GM12878 (cell line): ENCODE results near the gene HSPB7. TPM values are rescaled to one million over a fixed set of nuclear protein-coding genes. Genes with fewer than 3 reads are reported as not detected.

ENCODE experiments used
- BCL11A ChIP-seq: IDR thresholded peaks from 2 replicates; pipeline ENCODE4 v1.6.1; 2011; ENCODE audit warnings: low read depth, low read length
- BCLAF1 ChIP-seq: fragments of 450-650 bp; IDR thresholded peaks from 2 replicates; pipeline ENCODE4 v1.6.1; 2017; ENCODE audit warnings: antibody characterized with exemption, mild to moderate bottlenecking, moderate library complexity
- BRCA1 ChIP-seq: IDR thresholded peaks from 2 replicates; pipeline ENCODE4 v1.6.1; 2011; ENCODE audit warnings: low read depth, low read length, improper control_type of control experiment
- CBFB ChIP-seq: IDR thresholded peaks from 2 replicates; pipeline ENCODE4 v1.6.1; 2016; ENCODE audit warnings: antibody characterized with exemption, low read depth
- CREM ChIP-seq: IDR thresholded peaks from 2 replicates; pipeline ENCODE4 v1.6.1; 2014; ENCODE audit warnings: antibody characterized with exemption, low read depth
- EGR1 ChIP-seq, 2 experiments: IDR thresholded peaks; 1 replicate in 1 of 2; 2 replicates in 1 of 2; pipeline ENCODE4 v1.6.1; 2011 to 2012; ENCODE audit warnings: low read depth in 2 of 2, low read length in 2 of 2, borderline replicate concordance in 1 of 2, mild to moderate bottlenecking in 1 of 2, moderate library complexity in 1 of 2
- EZH2 ChIP-seq: IDR thresholded peaks from 2 replicates; pipeline ENCODE4 v1.6.1; 2012; ENCODE audit warnings: low read depth, mild to moderate bottlenecking, control low read depth, inconsistent platforms, low read length, borderline replicate concordance; ENCODE audit not compliant: control insufficient read depth
- MLLT1 ChIP-seq: fragments of 450-650 bp; IDR thresholded peaks from 2 replicates; pipeline ENCODE4 v1.6.1; 2016; ENCODE audit warnings: mild to moderate bottlenecking
- POU2F2 ChIP-seq: IDR thresholded peaks from 3 replicates; pipeline ENCODE4 v1.6.1; 2011; ENCODE audit warnings: low read depth, mild to moderate bottlenecking, low read length, borderline replicate concordance
- RB1 ChIP-seq: fragments of 450-650 bp; formaldehyde crosslinking; IDR thresholded peaks from 2 replicates; pipeline ENCODE4 v1.6.1; 2017; ENCODE audit warnings: mild to moderate bottlenecking, borderline replicate concordance
- RUNX3 ChIP-seq: IDR thresholded peaks from 2 replicates; pipeline ENCODE4 v1.6.1; 2012; ENCODE audit warnings: low read length, inconsistent platforms
- SMAD5 ChIP-seq: IDR thresholded peaks from 2 replicates; pipeline ENCODE4 v1.6.1; 2016; ENCODE audit warnings: antibody characterized with exemption, low read depth
- SMARCA5 ChIP-seq: fragments of 450-650 bp; IDR thresholded peaks from 2 replicates; pipeline ENCODE4 v1.6.1; 2017; ENCODE audit warnings: mild to moderate bottlenecking
- SP1 ChIP-seq: IDR thresholded peaks from one replicate; pipeline ENCODE4 v1.6.1; 2011; ENCODE audit warnings: low read depth, low read length
- SREBF1 ChIP-seq: IDR thresholded peaks from 2 replicates; pipeline ENCODE4 v1.6.1; 2012; ENCODE audit warnings: mild to moderate bottlenecking, low read length
- SUZ12 ChIP-seq: fragments of 200-600 bp; sonication (generic); IDR thresholded peaks from one replicate; pipeline ENCODE4 v1.6.1; 2018; ENCODE audit warnings: antibody characterized with exemption, mild to moderate bottlenecking; ENCODE audit not compliant: unreplicated experiment
- USF1 ChIP-seq: IDR thresholded peaks from 2 replicates; pipeline ENCODE4 v1.6.1; 2011; ENCODE audit warnings: borderline replicate concordance, low read depth, mild to moderate bottlenecking, moderate library complexity, mixed read lengths, low read length; ENCODE audit not compliant: insufficient read depth; ENCODE audit errors: extremely low read length
- YY1 ChIP-seq: IDR thresholded peaks from 2 replicates; pipeline ENCODE4 v1.6.1; 2011; ENCODE audit warnings: low read depth, mild to moderate bottlenecking, low read length
- ZNF207 ChIP-seq: fragments of 450-650 bp; IDR thresholded peaks from 2 replicates; pipeline ENCODE4 v1.6.1; 2014; ENCODE audit warnings: antibody characterized with exemption, mild to moderate bottlenecking, borderline replicate concordance
- ZNF622 ChIP-seq: fragments of 450-650 bp; IDR thresholded peaks from 2 replicates; pipeline ENCODE4 v1.6.1; 2017; ENCODE audit warnings: mild to moderate bottlenecking, inconsistent platforms
- ZNF687 ChIP-seq: fragments of 450-650 bp; IDR thresholded peaks from 2 replicates; pipeline ENCODE4 v1.6.1; 2017; ENCODE audit warnings: mild to moderate bottlenecking, moderate library complexity
- polyA plus RNA-seq, 11 experiments: library from polyadenylated mRNA; depleted of rRNA in 4 of 11; unstranded in 6 of 11; stranded (reverse) in 5 of 11; fragments of >200 nt; fragmentation: Nextera tagmentation in 4 of 11; fragmentation: Illumina TruSeq in 1 of 11; extraction: Ambion mirVana in 4 of 11; extraction: Trizol in 1 of 11; gene quantifications; 1 replicate in 1 of 11; 2 replicates in 10 of 11; pipeline versions ENCODE4 v1.2.1 to v1.2.3, GENCODE V29; 2011 to 2016; ENCODE audit warnings: inconsistent platforms in 2 of 11, missing spikeins in 2 of 11, low read depth in 1 of 11
- total RNA-seq, 4 experiments: library from RNA; depleted of rRNA in 3 of 4; stranded (reverse); fragments of >200 nt in 3 of 4; fragmentation: Illumina TruSeq in 1 of 4; extraction: Trizol in 1 of 4; gene quantifications; 2 replicates each; pipeline versions ENCODE4 v1.2.1 to v1.2.3, GENCODE V29; 2013 to 2021

HSPB7 gene
- total and polyA plus RNA-seq, 10 of the 15 experiments (the other 5 are each of a cell fraction or from before 2014, with no cell fraction given) = 0.34 TPM; not detected in 9

GRCh38 chr1:16055613-16056520, 38.0 kb upstream of the HSPB7 start (continued):
- TF ChIP-seq MLLT1 (no peak), ZNF622 (no peak), SUZ12 (no peak), BCLAF1 (no peak), BRCA1 (no peak), USF1 (no peak), ZNF687 (no peak), SREBF1 (no peak), POU2F2 (0 out of 3 replicates have a peak, but pooled peaks have one; percentile 49), EZH2 (no peak), EGR1 (IDR thresholded peaks at IDR 0.05; ENCODE audit: borderline replicate concordance in 1 of 2, low read depth in 2 of 2, low read length in 2 of 2) (peak in 1 of 2 experiments; percentile 36; a peak in 2 of 3 replicates), CREM (no peak), SMARCA5 (peak; percentile 67; the same call in 1 of the 2 replicates), SMAD5 (no peak), SP1 (no peak), RB1 (no peak), RUNX3 (0 out of 2 replicates have a peak, but pooled peaks have one; percentile 21), CBFB (no peak), BCL11A (no peak), YY1 (peak; percentile 55; the same call in 1 of the 2 replicates), ZNF207 (peak; percentile 76; the same call in 1 of the 2 replicates)
